Right renal cortex interstitium (tissue), 3 donors: ENCODE measurements around the gene NSFL1C. TPM values are rescaled to one million over a fixed set of nuclear protein-coding genes. Genes with fewer than 3 reads are reported as not detected.
A peak's percentile ranks its signal among the peaks of the same experiment; 100 is the strongest.

ENCODE experiments used
- DNase-seq, 3 donors: peaks; one replicate each; pipeline ENCODE4 v3.0.0-alpha.2; 2013; ENCODE audit warnings: low read depth in 3 of 3, low spot score in 2 of 3
- polyA plus RNA-seq, 3 donors: library from polyadenylated mRNA; unstranded; fragments of 120-200 nt; gene quantifications; one replicate each; pipeline ENCODE4 v1.2.1, GENCODE V29; 2013; ENCODE audit not compliant: insufficient read length in 3 of 3

Gene NSFL1C
- polyA plus RNA-seq, 3 donors = 97.5 to 107 (median 100) TPM

DNA sequence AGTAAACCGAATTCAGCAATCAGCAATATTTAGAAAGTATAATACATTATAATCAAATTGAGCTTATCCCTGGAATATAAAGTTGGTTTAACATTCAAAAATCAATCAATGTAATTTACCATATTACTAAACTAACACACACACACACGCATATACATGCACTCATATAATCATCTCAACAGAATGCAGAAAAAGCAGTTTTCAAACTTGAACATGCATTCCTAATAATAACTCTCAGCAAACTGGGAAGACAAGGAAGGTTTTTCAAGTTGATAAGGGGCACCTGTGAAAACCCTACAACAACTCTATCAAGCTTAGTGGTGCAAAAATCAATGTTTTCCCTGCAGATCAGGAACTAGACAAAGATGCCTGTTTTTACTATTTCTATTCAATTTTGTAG, 19.9 kb upstream of the NSFL1C start:
- no peak for DNase-seq

DNA sequence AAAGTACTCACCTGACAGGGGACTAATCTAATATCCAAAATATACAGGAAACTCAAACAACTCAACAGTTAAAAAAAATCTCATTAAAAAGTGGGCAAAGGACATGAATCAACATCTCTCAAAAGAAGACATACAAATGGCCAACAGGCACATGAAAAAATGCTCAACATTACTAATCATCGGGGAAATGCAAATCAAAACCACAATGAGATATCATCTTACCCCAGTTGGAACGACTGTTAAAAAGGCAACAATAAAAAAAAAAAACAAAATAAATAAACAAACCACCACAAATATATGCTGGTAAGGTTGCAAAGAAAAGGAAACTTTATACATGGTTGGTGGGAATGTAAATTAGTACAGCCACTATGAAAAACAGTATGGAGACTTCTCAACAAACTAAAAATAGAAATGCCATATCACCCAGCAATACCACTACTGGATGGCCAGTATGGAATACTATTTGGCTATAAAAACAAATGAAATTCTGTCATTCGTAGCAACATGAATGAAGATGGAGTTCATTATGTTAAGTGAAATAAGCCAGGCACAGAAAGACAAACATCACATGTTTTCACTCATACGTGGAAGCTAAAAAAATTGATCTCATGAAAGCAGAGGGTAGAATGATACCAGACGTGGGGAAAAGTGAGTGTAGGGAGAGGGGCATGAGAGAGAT, 17.9 kb upstream of the NSFL1C start:
- no peak for DNase-seq

DNA sequence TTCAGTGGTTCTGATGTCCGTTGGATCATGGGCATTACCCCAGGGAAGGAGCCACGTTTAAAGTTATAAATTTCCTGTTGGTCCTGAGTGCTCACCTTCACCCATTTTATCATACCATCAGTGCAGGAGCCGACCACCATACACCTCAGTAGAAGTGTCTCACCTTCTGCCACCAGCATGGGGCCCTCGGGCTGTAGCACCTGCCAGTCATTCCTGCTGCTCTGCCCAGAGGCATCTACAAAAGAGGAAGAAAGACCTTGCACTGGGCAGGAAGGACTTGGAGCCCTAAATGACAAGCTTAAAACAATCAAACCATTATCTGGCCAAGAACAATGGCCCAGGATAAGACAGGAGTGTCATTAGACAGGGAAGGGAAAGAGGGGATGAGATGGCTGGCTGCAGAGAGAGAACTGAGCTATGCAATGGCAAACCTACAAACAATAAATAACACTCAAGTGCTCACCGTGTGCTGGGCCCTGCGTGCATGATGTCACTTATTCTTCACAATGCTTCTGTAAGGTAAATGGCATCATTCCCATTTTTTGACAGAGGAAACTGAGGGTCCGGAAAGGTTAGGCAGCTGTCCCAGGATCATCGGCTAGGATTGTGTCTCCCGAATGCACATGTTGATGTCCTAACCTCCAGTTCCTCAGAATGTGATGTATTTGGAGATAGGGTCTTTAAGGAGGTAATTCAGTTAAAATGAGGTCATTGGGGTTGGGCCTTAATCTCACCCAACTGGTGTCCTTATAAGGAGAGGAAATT, 13.4 kb upstream of the NSFL1C start:
- no peak for DNase-seq

DNA sequence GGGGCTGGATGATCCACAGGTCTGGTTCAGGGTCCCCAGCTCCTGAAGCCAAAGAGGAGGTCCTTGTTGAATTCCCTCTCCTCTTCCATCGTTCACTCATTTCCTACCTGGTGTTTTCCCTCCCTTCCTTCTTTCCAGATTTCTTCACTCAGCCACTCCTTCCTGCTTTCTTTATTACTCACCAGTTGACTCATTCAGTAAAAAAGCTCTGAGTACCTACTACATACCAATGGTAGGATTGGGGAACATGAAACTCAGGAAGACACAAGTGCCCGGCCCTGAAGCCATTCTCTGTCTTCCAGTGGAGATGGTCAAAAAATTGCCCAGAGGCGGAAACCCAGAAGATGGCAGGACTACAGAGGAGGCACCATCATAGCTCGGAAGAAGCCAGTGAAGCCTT, 11.9 kb upstream of the NSFL1C start:
- DNase-seq = no peak

DNA sequence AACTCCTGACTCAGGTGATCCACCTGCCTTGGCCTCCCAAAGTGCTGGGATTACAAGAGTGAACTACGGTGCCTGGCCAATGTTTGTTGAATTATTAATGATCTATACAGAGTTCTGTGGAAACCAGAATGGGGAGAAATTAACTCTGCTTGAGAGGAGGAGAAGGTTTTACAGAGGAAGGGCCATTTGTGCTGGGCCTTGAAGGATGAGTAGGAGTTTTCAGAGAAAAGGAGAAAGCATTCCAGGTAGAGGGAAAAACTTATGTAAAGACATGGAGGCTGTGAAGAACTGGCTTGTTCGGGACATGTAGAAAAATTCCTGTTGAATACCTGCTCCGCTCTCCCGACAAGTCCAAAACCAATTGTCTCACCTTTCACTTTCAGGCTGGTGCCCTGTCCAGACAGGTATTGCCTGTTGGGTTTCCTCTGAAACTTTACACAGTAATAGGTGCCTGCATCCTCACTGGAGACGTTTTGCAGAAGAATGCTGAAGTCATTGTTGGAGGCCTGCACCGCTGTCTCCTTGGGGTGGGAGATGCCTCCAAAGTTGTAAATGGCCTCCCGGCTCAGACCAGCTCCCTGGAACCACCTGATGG, 11.3 kb upstream of the NSFL1C start:
- no peak for DNase-seq

DNA sequence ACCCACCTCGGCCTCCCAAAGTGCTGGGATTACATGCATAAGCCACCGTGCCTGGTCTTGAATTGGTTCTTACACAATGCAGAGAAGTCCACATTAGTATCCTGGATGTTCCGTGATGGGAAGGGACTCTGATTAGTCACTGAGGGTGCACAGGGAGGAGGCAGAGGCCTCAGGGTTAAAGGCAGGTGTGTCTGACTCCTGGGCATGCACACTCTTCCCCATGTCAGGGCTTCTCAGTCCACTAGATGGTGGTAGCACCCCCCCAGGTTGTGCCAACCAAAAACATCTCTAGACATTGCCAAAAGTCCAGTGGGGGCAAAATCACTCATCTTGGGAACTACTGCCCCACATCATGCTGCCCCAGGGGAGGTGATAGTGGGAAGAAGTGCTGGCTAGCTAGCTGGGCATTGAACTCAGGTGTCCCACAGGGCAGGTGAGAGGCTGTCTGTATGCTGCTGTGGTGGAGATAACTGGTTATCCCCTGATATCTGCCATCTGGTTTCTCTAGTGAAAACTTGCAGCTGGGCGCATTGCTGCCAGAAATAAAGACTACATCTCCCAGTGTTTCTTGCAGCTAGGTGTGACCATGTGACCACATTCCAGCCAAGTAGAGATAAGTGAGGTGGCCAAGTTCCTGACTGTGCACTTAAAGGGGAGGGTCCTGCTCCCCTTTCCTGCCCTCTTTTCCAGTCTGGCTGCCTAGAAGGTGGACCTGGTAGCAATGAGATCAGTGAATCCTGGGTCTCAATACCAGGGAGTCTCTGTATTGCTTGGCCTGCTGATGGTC, 8.4 kb upstream of the NSFL1C start:
- no peak for DNase-seq

DNA sequence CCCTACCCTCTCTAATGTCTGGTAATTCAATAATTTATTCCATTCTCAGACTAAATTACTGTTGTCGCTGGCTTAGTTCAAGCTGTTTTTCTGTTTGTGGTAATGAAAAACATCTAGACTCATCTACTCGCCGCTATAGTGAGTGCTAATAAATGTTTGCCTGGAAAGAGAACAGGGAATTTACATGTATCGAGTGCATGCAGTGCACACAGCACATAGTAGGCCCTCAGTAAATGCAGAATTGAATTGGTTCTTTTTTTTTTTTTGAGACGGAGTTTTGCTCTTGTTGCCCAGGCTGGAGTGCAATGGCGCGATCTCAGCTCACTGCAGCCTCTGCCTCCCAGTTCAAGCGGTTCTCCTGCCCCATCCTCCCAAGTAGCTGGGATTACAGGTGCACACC, 7.7 kb upstream of the NSFL1C start:
- DNase-seq = no peak

DNA sequence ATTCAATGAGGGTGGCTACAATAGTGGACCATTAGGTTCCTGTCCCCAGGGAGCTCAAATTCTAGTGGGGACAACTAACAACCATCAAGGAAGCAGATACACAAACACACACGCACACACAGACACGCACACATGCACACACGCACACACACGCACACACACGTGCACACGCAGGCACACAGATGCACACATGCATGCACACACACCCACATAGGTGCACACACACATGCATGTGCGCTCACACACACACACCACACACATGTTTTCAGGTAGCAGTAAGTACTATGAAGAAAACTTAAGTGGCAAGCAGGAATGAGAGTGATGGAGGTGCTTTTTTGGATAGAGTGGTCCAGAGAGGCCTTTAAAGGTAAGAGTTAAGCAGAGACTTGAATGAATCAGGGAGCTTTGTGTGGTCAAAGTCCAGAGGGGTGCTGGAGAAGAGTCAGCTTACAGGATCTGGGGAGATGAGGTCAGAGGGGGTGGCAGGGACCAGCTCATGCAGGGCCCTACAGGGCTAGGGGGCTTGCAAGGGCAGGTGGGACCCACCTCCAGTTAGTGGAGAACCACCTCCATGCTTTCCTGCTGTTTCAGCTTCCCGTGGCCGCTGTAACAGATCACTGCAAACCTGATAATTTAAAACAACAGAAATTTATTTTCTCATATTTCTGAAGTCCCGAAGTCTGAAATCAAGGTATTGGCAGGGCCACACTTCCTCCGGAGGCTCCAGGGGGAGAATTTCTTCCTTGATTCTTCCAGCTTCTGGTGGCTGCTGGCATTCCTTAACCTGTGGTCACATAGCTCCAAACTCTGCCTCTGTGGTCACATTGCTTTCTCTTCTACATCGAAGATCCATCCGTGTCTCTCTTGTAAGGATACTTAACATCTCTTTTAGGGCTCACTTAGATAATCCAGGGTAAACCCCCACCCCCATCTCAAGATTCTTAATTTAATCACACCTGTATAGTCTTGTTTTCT, 6.9 kb upstream of the NSFL1C start:
- DNase-seq = no peak

DNA sequence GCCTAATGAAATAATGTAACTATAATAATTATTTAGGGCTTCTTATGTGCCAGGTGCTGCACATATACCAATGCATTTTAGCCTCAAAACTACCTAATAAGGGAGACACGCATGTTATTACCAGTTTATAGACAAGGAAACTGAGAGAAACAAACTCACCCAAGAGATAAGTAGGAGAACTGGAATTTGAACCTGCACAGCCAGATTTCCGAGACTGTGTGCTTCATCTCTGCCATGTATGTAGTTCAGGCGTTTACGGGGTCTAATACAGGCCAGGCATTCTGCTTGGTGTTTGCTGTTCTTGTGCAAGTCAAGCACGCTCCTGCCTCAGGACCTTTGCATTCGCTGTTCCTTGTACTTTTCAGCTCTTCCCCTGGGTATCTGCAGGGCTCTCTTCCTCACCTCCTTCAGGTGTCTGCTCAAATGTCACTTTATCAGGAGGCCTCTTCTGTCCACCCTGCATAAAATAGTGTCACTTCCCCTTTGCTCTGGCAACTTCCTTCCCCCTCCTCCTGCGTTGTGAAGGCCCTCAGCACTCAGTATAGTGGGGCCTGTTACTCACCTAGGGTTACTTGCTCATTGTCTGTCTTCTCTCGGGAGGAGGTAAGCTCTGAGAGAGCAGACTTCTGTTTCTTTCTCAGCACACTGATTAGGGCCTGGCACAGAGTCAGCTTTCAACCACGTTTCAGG, 6.1 kb upstream of the NSFL1C start:
- DNase-seq = no peak

DNA sequence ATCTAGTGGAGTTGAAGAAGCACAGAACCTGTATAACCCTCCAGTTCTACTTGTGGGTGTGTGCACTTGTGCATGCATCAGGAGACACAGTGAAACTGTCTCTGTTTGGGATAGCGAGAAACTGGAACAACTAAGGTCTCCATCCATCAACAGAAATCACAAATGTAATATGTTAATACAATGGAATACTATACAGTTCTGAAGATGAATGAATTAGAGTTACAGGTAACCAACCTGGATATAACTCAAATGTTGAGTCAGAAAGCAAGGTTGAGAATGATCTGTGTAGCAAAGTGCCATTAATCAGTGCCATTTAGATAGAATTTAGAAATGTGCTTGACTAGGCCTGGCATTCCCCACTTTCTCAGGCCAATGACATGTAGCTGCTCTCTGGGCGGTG, 4.6 kb upstream of the NSFL1C start:
- no peak for DNase-seq

DNA sequence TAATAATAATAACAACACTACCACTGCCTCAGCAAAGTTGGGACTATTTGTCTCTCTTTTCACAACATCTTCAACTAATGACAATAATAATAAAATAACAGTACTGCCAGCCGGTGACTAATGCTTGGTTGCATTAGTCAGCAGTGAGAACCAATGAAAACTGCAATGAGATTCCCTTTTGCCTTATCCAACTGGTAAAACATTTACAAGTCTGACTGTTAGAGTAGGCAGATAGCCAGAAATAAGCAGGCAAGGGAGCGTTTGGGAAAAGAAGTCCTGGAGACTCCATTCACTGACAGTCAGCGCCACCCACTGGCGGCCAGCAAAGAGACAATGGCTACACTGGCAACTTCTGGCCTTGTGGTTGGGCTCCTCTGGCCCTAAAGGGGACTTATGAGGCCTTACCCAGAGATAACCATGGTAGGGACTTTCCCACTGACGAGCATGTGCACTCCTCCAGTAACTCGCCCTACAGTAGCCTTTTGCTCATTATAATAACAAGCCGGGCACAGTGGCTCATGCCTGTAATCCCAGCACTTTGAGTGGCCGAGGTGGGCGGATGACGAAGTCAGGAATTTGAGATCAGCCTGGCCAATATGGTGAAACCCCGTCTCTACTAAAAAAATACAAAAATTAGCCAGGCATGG, 3.4 kb upstream of the NSFL1C start:
- DNase-seq = peak; percentile 41 to 63 (median 56)

DNA sequence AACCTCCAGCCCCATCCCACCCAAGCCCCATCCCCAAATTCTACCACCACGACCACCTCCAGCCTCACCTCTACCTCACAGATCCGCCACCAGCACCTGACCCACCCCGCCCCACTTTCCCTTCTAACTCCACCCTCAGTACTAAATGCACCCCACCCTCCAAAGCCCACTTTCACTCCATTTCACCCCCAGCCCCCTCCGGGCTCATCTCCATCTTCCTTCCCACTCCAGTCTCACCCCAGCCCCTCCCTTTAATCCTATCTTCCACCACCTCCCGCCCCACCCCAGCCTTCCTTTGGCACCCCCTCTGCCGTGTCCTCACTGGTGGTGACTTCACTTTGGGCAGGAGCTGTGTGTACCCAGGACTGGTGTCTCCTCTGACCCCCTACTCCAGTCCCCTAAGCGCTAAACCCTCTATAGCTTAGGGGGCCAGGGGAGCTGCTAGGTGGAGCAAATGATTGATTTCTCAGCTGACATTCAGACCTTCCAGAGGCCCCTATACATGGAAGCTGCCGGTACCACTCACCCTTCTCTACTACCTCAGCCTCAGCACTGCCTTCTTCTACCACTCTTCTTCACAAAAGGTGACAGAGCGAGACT, 2.8 kb upstream of the NSFL1C start:
- DNase-seq = no peak

DNA sequence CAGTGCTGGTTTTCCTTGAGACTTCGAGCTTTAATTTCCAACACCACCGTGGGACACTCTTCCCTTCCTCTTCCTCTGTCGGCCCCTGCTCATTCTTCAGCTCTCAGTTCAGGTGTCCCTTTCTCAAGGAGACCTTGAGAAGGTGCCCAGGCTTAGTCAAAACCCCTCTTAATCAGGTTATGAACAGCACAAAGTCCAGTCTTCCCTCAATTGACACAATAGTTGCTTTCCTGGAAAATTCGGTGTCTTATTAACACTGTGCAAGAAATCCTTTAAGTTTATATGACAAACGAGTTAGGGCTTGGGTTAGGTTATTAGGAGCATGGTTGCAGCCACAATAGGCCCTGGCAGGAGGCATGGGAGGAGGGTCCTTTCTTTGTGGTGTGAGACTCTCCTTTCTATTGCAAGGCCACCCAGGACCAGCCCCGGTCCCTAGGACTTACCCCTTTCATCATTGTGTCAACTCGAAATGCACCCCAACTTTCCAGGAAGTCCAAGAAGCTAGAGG, 1.5 kb upstream of the NSFL1C start:
- DNase-seq = no peak

DNA sequence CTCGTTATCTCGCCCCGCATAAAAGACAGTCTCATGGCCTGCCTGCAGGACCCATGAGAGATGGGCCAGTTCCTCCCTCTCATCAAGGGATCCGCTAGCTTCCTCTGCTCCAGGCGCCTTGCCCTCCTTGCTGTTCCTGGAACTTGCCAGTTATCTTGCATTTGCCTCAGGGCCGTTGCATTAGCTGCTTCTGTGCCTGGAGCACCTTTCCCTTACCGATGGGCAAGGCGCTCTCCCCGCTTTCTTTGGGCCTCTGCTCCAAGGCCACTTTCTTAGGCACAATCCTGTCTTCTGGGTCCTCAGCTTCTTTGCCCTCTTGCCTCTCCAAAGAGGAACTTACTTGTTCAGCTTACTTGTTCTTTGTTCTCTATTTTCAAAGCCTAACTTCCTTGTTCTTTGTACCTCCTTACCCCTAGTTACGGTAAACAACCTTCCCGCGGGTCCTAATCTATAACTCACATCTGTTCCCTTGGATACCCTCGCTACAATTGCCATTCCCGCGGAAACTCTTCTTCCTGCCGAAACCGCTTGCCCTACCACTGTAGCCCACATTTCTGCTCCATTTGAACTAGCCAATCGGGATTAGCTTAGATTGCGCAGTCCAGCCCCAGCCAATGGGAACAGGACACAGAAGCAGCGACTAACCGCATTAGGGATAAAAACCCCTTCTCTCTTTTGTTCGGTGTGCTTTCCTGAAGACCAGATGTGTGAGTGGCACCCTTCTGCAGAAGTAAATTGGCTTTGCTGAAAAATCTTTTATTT, 887 bp upstream of the NSFL1C start:
- no peak for DNase-seq

DNA sequence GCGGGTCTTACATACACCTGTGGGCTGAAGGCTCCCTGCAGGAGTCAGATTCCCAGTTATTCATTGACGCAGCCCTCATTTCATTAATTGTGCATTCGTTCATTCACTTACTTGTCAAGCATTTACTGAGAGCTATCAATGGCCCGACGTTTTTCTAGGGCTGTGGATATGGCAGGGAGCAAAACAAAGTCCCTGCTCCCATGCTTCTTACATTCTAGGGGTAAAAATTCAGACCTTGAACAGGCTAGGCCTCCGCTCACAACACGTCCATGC, 369 bp upstream of the NSFL1C start:
- no peak for DNase-seq

DNA sequence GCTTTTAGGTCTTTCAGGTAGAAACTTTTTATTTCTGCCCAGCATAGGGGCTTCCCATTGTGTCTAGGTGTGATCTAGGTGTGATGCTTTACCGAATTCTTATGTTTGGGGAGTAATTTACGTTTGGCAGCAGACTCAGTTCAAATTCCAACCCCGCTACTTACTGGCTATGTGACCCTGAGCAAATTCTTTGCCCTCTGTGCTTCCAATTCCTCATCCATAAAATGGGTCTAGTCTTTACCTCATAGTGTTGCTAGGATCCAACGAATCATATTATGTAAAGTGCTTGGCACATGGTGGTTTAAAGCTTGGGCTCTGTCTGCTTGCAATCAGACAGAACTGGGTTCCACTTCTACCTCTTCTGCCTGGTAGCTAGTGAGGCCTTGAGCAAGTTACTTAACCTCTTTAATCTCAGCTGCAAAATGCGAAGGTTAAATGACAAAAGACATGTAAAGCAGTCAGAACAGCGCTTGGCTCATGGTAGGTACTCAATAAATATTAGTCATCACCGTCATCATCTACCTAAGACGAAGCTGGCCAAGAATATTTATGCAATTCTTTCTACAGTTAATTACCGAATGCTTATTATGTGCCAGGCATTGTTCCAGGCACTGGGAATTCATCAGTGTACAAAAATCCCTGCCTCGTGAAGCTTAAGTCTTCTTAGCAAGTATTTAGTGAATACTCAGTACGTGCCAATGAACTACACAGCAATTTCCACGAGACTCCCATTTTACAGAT, 1.0 kb downstream of the NSFL1C start:
- no peak for DNase-seq

DNA sequence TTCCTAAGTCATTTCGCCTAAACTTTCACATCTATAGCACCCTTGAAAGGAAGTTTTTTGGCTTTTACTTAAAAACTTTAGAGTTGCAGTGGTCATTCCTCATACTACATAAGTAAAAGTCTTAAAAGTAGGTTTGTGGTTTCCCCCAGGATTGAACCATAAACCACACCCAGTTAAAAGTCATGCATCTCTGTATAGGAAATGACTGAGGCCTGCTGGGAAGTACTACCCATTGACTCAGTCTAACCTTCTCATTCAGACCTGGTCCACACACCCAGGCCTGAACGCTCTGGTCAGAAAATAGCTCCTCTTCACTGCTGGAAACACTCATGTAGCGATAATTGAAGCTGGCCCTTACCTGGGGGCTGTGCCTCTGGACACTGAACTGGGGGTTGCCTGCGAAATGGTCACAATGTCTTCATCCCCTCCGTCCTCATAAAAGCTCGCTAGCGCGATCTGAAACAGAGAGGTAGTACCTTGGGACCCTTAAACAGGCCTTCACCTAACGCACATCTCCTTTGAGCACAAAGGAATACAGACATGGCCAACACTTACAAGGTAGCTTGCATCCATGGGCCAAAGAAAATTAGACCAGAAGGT, 2.6 kb downstream of the NSFL1C start:
- no peak for DNase-seq
